ENCODE results near the gene DOLPP1.

The DOLPP1 gene

GRCh38 chr9:129068110-129068509 lies 12.8 kb upstream of the DOLPP1 start:
- no peak for DNase-seq

GRCh38 chr9:129068990-129069861 lies 11.7 kb upstream of the DOLPP1 start:
- no peak for DNase-seq

- no peak for DNase-seq
These were observed 10.9 kb upstream of the DOLPP1 start for GRCh38 chr9:129069862-129070641.

- no peak for DNase-seq
These were observed 10.0 kb upstream of the DOLPP1 start for GRCh38 chr9:129070696-129071525.

GRCh38 chr9:129071526-129072126 lies 9.3 kb upstream of the DOLPP1 start:
- no peak for DNase-seq

- DNase-seq = no peak
These were observed 8.7 kb upstream of the DOLPP1 start for GRCh38 chr9:129072171-129072570.

- no peak for DNase-seq
These were observed 7.5 kb upstream of the DOLPP1 start for GRCh38 chr9:129073404-129073803.

- DNase-seq = no peak
These were observed 6.8 kb upstream of the DOLPP1 start for GRCh38 chr9:129074106-129074505.

- DNase-seq = no peak
These were observed 4.8 kb upstream of the DOLPP1 start for GRCh38 chr9:129075996-129076639.

GRCh38 chr9:129076640-129077037 lies 4.3 kb upstream of the DOLPP1 start:
- no peak for DNase-seq

GRCh38 chr9:129077236-129077635 lies 3.7 kb upstream of the DOLPP1 start:
- no peak for DNase-seq

- no peak for DNase-seq
These were observed 2.0 kb upstream of the DOLPP1 start for GRCh38 chr9:129078691-129079503.

GRCh38 chr9:129079829-129080228 lies 1.1 kb upstream of the DOLPP1 start:
- no peak for DNase-seq

- no peak for DNase-seq
These were observed 662 bp upstream of the DOLPP1 start for GRCh38 chr9:129080298-129080600.

- no peak for DNase-seq
These were observed 535 bp downstream of the DOLPP1 start for GRCh38 chr9:129081388-129081904.

GRCh38 chr9:129084087-129084486 lies 3.2 kb downstream of the DOLPP1 start:
- DNase-seq = no peak

GRCh38 chr9:129089246-129089645 lies 8.3 kb downstream of the DOLPP1 start:
- DNase-seq = no peak

- no peak for DNase-seq
These were observed 12.9 kb downstream of the DOLPP1 start for GRCh38 chr9:129093602-129094386.

- no peak for DNase-seq
These were observed 13.7 kb downstream of the DOLPP1 start for GRCh38 chr9:129094387-129095169.

All from SW 1271 (cell line).